Measurements from ENCODE around the gene F2RL3. TPM values are rescaled to one million over a fixed set of nuclear protein-coding genes. Genes with fewer than 3 reads are reported as not detected.

F2RL3 gene
- total and polyA plus RNA-seq, 12 donors, result 0.13 to 8.3 (median 1.3) TPM

- intact Hi-C loops (cut with DNase I), result loop anchor here in 3 of 10 donors (5.0 to 10.0 kb wide), 3 partner anchors 62 to 125 kb away; partner anchors contain the start of gene SIN3B (in 1 of the 3)
- no peaks in the 10 kb centered on the region for H3K36me3 ChIP-seq
- no peak for TF ChIP-seq CTCF (IDR thresholded peaks at IDR 0.05)
These were observed 8.4 kb downstream of the F2RL3 start for GRCh38 chr19:16897029-16897855.

GRCh38 chr19:16897856-16898161, 9.0 kb downstream of the F2RL3 start:
- Histone ChIP-seq H3K27ac (peak overlapping the region; percentile 46 to 87 (median 74)), H3K4me1 (peaks cover 0 to 34% (median 15%) of the 10 kb centered on the region in 9 donors), H3K4me3 (peak overlapping the region in 9 of 10 donors; percentile 51 to 76 (median 66)), H3K27me3 (peaks cover 0 to 19% (median 0%) of the 10 kb centered on the region in 7 donors), H3K36me3 (no peaks in the 10 kb centered on the region), H3K9me3 (no peaks in the 10 kb centered on the region)
- no peak for TF ChIP-seq CTCF (IDR thresholded peaks at IDR 0.05)
- DNase-seq, result no peak
- peak in 4 of 8 donors; percentile 1 to 6 (median 4) for ATAC-seq
- 9 to 15% methylated on average over 30 of the region's 30 CpGs for WGBS, 2 donors
- intact Hi-C loops (cut with DNase I), result loop anchor here in 3 of 10 donors (5.0 to 10.0 kb wide), 3 partner anchors 63 to 126 kb away; partner anchors contain the start of gene SIN3B (in 1 of the 3)

More at GRCh38 chr19:16897029-16897855, 8.4 kb downstream of the F2RL3 start:
- peak; percentile 90 to 94 (median 92) for ATAC-seq
- no peaks in the 10 kb centered on the region for H3K9me3 ChIP-seq
- DNase-seq, result peak; percentile 96 to 97
- H3K4me1 ChIP-seq, result peaks cover 0 to 34% (median 15%) of the 10 kb centered on the region in 9 donors
- peak overlapping the region; percentile 19 to 76 (median 66) for H3K4me3 ChIP-seq
- WGBS, 2 donors, result 1 to 4% methylated on average over 54 to 67 of the region's 68 CpGs
- H3K27me3 ChIP-seq, result peaks cover 0 to 19% (median 0%) of the 10 kb centered on the region in 7 donors
- peak overlapping the region; percentile 46 to 87 (median 74) for H3K27ac ChIP-seq

GRCh38 chr19:16898361-16899015, 9.7 kb downstream of the F2RL3 start:
- Histone ChIP-seq H3K27ac (peak overlapping the region in 1 of 10 donors; percentile 69), H3K27me3 (peaks cover 0 to 14% (median 0%) of the 10 kb centered on the region in 7 donors), H3K9me3 (no peaks in the 10 kb centered on the region), H3K4me3 (peak overlapping the region in 1 of 10 donors; percentile 67), H3K36me3 (no peaks in the 10 kb centered on the region), H3K4me1 (peaks cover 0 to 33% (median 14%) of the 10 kb centered on the region in 9 donors)
- TF ChIP-seq CTCF (IDR thresholded peaks at IDR 0.05), result no peak
- ATAC-seq (no peak), DNase-seq (no peak)
- 86 to 93% methylated on average over 12 of the region's 12 CpGs for WGBS, 2 donors
- intact Hi-C loops (cut with DNase I), result loop anchor here in 3 of 10 donors (5.0 to 10.0 kb wide), 3 partner anchors 64 to 126 kb away; partner anchors contain the start of gene SIN3B (in 1 of the 3)

- Histone ChIP-seq H3K36me3 (no peaks in the 10 kb centered on the region), H3K4me3 (no peak overlapping the region), H3K4me1 (peaks cover 0 to 25% (median 11%) of the 10 kb centered on the region in 9 donors), H3K27ac (no peak overlapping the region), H3K9me3 (no peaks in the 10 kb centered on the region), H3K27me3 (peaks cover 0 to 11% (median 0%) of the 10 kb centered on the region in 7 donors)
- intact Hi-C loops (cut with DNase I), result loop anchor here in 8 of 10 donors (2.0 to 10.0 kb wide), 7 partner anchors 65 to 278 kb away; partner anchors contain the start of gene SIN3B (in 1 of the 8)
- WGBS, 2 donors, result 35 to 38% methylated on average over 7 of the region's 7 CpGs
- DNase-seq, result no peak
- peak; percentile 29 to 60 (median 52) for TF ChIP-seq CTCF (IDR thresholded peaks at IDR 0.05)
- ATAC-seq, result no peak
These were observed 10.8 kb downstream of the F2RL3 start for GRCh38 chr19:16899566-16900075.

All from heart right ventricle (tissue), 16 donors.